CD14-positive monocyte (primary cell): Measurements from ENCODE around the gene OBSCN. TPM values are rescaled to one million over a fixed set of nuclear protein-coding genes. Genes with fewer than 3 reads are reported as not detected.
A peak's percentile ranks its signal among the peaks of the same experiment; 100 is the strongest.

Experiments
- DNase-seq, 3 donors: peaks; one replicate each; pipeline ENCODE4 v3.0.0-alpha.2; 2011 to 2022
- H2AFZ ChIP-seq: 2 replicates; pipeline ENCODE4 v1.6.0; 2012; ENCODE audit warnings: mild to moderate bottlenecking, low read depth, low read length, inconsistent platforms; ENCODE audit not compliant: insufficient read depth, poor library complexity, severe bottlenecking
- H3K27ac ChIP-seq, 2 donors: 1 replicate in 1 of 2; 2 replicates in 1 of 2; pipeline ENCODE4 v1.5.1; 2012 to 2013; ENCODE audit warnings: low read length in 2 of 2, control low read depth in 1 of 2, inconsistent platforms in 1 of 2, low read depth in 1 of 2, mild to moderate bottlenecking in 1 of 2
- H3K27me3 ChIP-seq, 2 donors: one replicate each; pipeline versions ENCODE4 v1.6.0 to v1.6.1; 2011 to 2013; ENCODE audit warnings: low read length in 2 of 2; ENCODE audit not compliant: control insufficient read depth in 2 of 2, insufficient read depth in 2 of 2
- H3K36me3 ChIP-seq, 2 donors: replicated peaks in 1 of 2; 1 replicate in 1 of 2; 2 replicates in 1 of 2; pipeline versions ENCODE4 v1.5.1 to v1.6.1; 2012 to 2013; ENCODE audit warnings: low read length in 2 of 2, control low read depth in 1 of 2, inconsistent platforms in 1 of 2, mild to moderate bottlenecking in 1 of 2; ENCODE audit not compliant: insufficient read depth in 2 of 2, control insufficient read depth in 1 of 2
- H3K4me1 ChIP-seq, 2 donors: 1 replicate in 1 of 2; 2 replicates in 1 of 2; pipeline versions ENCODE4 v1.5.1 to v1.6.1; 2012 to 2013; ENCODE audit warnings: low read length in 2 of 2, control low read depth in 1 of 2, inconsistent platforms in 1 of 2, mild to moderate bottlenecking in 1 of 2, moderate library complexity in 1 of 2; ENCODE audit not compliant: insufficient read depth in 2 of 2, control insufficient read depth in 1 of 2
- H3K4me2 ChIP-seq: replicated peaks from 2 replicates; pipeline ENCODE3; 2012; ENCODE audit warnings: low read length, moderate library complexity, mild to moderate bottlenecking; ENCODE audit not compliant: poor library complexity, severe bottlenecking; ENCODE audit errors: extremely low read depth
- H3K4me3 ChIP-seq, 3 experiments: fragments of 200-600 bp in 1 of 3; sonication (generic) in 1 of 3; replicated peaks in 1 of 3; 1 replicate in 2 of 3; 2 replicates in 1 of 3; pipeline ENCODE4 v1.5.1; 2011 to 2013; ENCODE audit warnings: low read length in 3 of 3, mild to moderate bottlenecking in 3 of 3, control low read depth in 2 of 3, low read depth in 2 of 3, inconsistent platforms in 1 of 3, moderate library complexity in 1 of 3
- H3K79me2 ChIP-seq: 2 replicates; pipeline ENCODE4 v1.6.0; 2012; ENCODE audit warnings: mild to moderate bottlenecking, control low read depth, inconsistent platforms, low read length, moderate library complexity; ENCODE audit not compliant: insufficient read depth
- H3K9ac ChIP-seq: 2 replicates; pipeline ENCODE4 v1.6.0; 2017; ENCODE audit warnings: low read length, mild to moderate bottlenecking; ENCODE audit not compliant: insufficient read depth, poor library complexity, severe bottlenecking
- H3K9me3 ChIP-seq, 2 donors: replicated peaks in 1 of 2; 1 replicate in 1 of 2; 2 replicates in 1 of 2; pipeline versions ENCODE4 v1.5.1 to v1.6.1; 2012 to 2013; ENCODE audit warnings: low read length in 2 of 2, control low read depth in 1 of 2; ENCODE audit not compliant: control insufficient read depth in 1 of 2, insufficient read depth in 1 of 2
- H4K20me1 ChIP-seq: 2 replicates; pipeline ENCODE4 v1.6.0; 2012; ENCODE audit warnings: mild to moderate bottlenecking, low read length, control low read depth, moderate library complexity; ENCODE audit not compliant: insufficient read depth
- H3K27ac Mint-ChIP-seq, 7 donors: one replicate each; pipeline ENCODE4 v1.8.0; 2020; ENCODE audit warnings: mild to moderate bottlenecking in 7 of 7, mixed read lengths in 7 of 7, moderate library complexity in 6 of 7, inconsistent platforms in 2 of 7
- H3K27me3 Mint-ChIP-seq, 3 donors: one replicate each; pipeline ENCODE4 v1.8.0; 2021 to 2022; ENCODE audit warnings: low read depth in 3 of 3, mild to moderate bottlenecking in 3 of 3, mixed read lengths in 3 of 3, moderate library complexity in 3 of 3, inconsistent platforms in 1 of 3
- H3K36me3 Mint-ChIP-seq, 2 donors: one replicate each; pipeline ENCODE4 v1.8.0; 2020; ENCODE audit warnings: mixed read lengths in 2 of 2, inconsistent platforms in 1 of 2, mild to moderate bottlenecking in 1 of 2
- H3K4me1 Mint-ChIP-seq: one replicate; pipeline ENCODE4 v1.8.0; 2020; ENCODE audit warnings: mild to moderate bottlenecking, mixed read lengths
- H3K4me3 Mint-ChIP-seq, 2 donors: one replicate each; pipeline ENCODE4 v1.8.0; 2020; ENCODE audit warnings: mild to moderate bottlenecking in 2 of 2, mixed read lengths in 2 of 2, moderate library complexity in 1 of 2
- H3K9me3 Mint-ChIP-seq, 7 donors: one replicate each; pipeline ENCODE4 v1.8.0; 2020 to 2022; ENCODE audit warnings: mixed read lengths in 7 of 7, mild to moderate bottlenecking in 6 of 7, moderate library complexity in 6 of 7, inconsistent platforms in 2 of 7
- WGBS: methylation state at CpG from one replicate; pipeline ENCODE4 v1.1.5; 2013; ENCODE audit warnings: missing lambda C conversion rate; ENCODE audit not compliant: insufficient coverage; 5-methylcytosine and 5-hydroxymethylcytosine counted together
- intact Hi-C, 2 donors: fragments of 100-400 bp; cut with micrococcal nuclease; formaldehyde crosslinking; loops; one replicate each; pipeline versions ENCODE4 v1.15.0 to v1.15.1; 2023
- polyA plus RNA-seq, 3 donors: library from polyadenylated mRNA; depleted of rRNA in 1 of 3; unstranded in 2 of 3; stranded (reverse) in 1 of 3; fragments of 300-500 nt in 2 of 3; fragments of >200 nt in 1 of 3; fragmentation: Illumina TruSeq in 2 of 3; gene quantifications; 1 replicate in 2 of 3; 2 replicates in 1 of 3; pipeline ENCODE4 v1.2.3, GENCODE V29; 2012 to 2021
- TF ChIP-seq, protein P1 (sequence below): fragments of 200-600 bp; IDR thresholded peaks from one replicate; pipeline ENCODE4 v1.8.0; 2022; ENCODE audit warnings: antibody characterized with exemption, mild to moderate bottlenecking

The OBSCN gene
- polyA plus RNA-seq, 3 donors, result 0.57 to 1.5 (median 0.76) TPM

DNA sequence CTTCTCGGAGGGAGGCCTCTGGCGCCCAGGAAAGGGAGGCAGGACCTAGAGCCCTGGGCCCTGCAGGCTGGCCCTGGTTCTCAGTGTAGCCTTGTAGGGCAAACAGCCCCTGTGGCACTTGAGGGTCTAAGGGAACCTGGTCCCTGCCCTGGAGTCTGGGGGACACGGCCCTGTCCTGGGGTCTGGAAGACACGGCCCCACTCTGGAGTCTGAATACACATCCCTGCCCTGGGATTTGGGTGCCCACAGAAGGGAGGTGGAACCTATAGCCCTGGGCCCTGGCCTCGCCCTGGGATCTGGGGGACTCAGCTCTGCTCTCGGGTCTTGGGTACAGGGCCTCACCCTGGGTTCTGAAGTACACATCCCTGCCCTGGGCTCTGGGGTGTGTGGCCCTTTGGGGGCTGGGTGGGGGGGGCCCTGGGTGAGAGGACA is 97.9 kb downstream of the OBSCN start:
- DNase-seq, result peak in 1 of 3 donors; percentile 1
- Mint-ChIP-seq H3K4me1 (no peaks in the 10 kb centered on the region), H3K36me3 (no peaks in the 10 kb centered on the region), H3K27me3 (peaks cover 0 to 1% (median 0%) of the 10 kb centered on the region in 3 donors), H3K9me3 (peaks cover 18 to 40% (median 25%) of the 10 kb centered on the region in 7 donors), H3K4me3 (no peak overlapping the region), H3K27ac (no peak overlapping the region)
- no peak overlapping the region for H3K4me3 ChIP-seq
- no peaks in the 10 kb centered on the region for H3K27me3 ChIP-seq
- H3K9me3 ChIP-seq, result peaks cover 25 to 30% of the 10 kb centered on the region in 2 donors
- H2AFZ ChIP-seq, result no peak overlapping the region
- H3K36me3 ChIP-seq, result no peaks in the 10 kb centered on the region
- no peaks in the 10 kb centered on the region for H3K4me1 ChIP-seq
- H4K20me1 ChIP-seq, result no peaks in the 10 kb centered on the region
- H3K4me2 ChIP-seq, result no peak overlapping the region
- intact Hi-C loops, result no loop called here
- TF ChIP-seq, protein P1, sequence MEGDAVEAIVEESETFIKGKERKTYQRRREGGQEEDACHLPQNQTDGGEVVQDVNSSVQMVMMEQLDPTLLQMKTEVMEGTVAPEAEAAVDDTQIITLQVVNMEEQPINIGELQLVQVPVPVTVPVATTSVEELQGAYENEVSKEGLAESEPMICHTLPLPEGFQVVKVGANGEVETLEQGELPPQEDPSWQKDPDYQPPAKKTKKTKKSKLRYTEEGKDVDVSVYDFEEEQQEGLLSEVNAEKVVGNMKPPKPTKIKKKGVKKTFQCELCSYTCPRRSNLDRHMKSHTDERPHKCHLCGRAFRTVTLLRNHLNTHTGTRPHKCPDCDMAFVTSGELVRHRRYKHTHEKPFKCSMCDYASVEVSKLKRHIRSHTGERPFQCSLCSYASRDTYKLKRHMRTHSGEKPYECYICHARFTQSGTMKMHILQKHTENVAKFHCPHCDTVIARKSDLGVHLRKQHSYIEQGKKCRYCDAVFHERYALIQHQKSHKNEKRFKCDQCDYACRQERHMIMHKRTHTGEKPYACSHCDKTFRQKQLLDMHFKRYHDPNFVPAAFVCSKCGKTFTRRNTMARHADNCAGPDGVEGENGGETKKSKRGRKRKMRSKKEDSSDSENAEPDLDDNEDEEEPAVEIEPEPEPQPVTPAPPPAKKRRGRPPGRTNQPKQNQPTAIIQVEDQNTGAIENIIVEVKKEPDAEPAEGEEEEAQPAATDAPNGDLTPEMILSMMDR, result no peak
- no peaks in the 10 kb centered on the region for H3K79me2 ChIP-seq
- no peak overlapping the region for H3K27ac ChIP-seq
- WGBS, result 96% methylated on average over 5 of the region's 6 CpGs
- H3K9ac ChIP-seq, result no peak overlapping the region

DNA sequence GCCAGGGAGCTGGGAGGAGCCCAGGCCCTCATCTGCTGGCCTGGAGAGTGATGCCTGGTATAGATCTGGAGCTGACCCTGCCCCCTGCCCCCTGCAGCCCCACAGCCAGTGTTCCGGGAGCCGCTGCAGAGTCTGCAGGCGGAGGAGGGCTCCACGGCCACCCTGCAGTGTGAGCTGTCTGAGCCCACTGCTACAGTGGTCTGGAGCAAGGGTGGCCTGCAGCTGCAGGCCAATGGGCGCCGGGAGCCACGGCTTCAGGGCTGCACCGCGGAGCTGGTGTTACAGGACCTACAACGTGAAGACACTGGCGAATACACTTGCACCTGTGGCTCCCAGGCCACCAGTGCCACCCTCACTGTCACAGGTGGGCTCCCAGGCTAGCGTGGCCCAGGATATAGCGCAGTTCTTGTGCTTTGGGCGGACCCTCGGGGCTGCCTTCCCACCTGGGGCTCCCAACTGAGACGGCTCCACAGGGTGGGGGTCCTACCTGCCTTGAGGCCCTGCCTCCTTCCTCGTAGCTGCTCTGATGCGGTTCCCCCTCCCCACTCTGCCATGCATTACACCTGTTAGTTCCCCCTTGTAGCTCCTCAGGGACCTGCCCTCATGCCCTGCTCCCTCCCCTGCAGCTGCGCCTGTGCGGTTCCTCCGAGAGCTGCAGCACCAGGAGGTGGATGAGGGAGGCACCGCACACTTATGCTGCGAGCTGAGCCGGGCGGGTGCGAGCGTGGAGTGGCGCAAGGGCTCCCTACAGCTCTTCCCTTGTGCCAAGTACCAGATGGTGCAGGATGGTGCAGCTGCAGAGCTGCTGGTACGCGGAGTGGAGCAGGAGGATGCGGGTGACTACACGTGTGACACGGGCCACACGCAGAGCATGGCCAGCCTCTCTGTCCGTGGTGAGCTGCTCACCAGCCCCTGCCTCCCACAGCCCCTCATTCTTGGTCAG is 98.7 kb downstream of the OBSCN start:
- no peaks in the 10 kb centered on the region for H3K36me3 Mint-ChIP-seq
- H4K20me1 ChIP-seq, result no peaks in the 10 kb centered on the region
- H3K36me3 ChIP-seq, result no peaks in the 10 kb centered on the region
- no peak overlapping the region for H3K4me3 ChIP-seq
- no peaks in the 10 kb centered on the region for H3K4me1 ChIP-seq
- intact Hi-C loops, result no loop called here
- H3K27me3 ChIP-seq, result no peaks in the 10 kb centered on the region
- peaks cover 27 to 33% of the 10 kb centered on the region in 2 donors for H3K9me3 ChIP-seq
- peak in 1 of 3 donors; percentile 2 for DNase-seq
- H3K27ac Mint-ChIP-seq, result no peak overlapping the region
- peaks cover 13 to 33% (median 21%) of the 10 kb centered on the region in 7 donors for H3K9me3 Mint-ChIP-seq
- peaks cover 0 to 1% (median 0%) of the 10 kb centered on the region in 3 donors for H3K27me3 Mint-ChIP-seq
- H3K79me2 ChIP-seq, result no peaks in the 10 kb centered on the region
- H2AFZ ChIP-seq, result no peak overlapping the region
- H3K9ac ChIP-seq, result no peak overlapping the region
- H3K4me3 Mint-ChIP-seq, result no peak overlapping the region
- TF ChIP-seq, protein P1, result no peak
- H3K27ac ChIP-seq, result no peak overlapping the region
- 87% methylated on average over 30 of the region's 35 CpGs for WGBS
- no peak overlapping the region for H3K4me2 ChIP-seq
- no peaks in the 10 kb centered on the region for H3K4me1 Mint-ChIP-seq
